ENCODE data around the gene AATK.
"Not testable (repeated sequence)": the region's sequence is repeated elsewhere in the genome, so short reads cannot be mapped to it uniquely, and the experiment has no call there.

Gene AATK

DNA sequence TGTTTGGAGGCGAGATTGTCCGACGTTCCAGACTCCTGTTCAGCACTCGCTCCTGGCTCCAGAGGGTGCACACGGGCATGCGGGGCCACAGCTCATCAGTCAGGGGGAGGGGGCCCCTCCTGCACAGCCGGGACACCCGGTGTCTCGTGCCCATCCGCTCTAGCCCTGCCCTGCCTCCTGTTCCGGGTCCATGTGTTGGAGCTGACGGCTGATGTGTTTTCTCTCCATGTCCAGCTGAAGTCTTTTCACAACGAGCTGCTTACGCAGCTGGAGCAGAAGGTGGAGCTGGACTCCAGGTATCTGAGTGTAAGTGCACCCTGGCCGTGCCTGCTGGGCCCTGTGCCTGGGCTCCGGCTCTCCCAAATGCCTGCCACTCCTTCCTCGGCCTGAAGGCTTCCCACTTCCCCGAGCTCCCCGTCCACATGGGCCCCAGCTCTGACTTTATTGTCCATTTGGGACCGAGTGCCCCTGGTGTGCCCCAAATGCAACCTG, 80.6 kb downstream of the AATK start:
- no peak for DNase-seq

DNA sequence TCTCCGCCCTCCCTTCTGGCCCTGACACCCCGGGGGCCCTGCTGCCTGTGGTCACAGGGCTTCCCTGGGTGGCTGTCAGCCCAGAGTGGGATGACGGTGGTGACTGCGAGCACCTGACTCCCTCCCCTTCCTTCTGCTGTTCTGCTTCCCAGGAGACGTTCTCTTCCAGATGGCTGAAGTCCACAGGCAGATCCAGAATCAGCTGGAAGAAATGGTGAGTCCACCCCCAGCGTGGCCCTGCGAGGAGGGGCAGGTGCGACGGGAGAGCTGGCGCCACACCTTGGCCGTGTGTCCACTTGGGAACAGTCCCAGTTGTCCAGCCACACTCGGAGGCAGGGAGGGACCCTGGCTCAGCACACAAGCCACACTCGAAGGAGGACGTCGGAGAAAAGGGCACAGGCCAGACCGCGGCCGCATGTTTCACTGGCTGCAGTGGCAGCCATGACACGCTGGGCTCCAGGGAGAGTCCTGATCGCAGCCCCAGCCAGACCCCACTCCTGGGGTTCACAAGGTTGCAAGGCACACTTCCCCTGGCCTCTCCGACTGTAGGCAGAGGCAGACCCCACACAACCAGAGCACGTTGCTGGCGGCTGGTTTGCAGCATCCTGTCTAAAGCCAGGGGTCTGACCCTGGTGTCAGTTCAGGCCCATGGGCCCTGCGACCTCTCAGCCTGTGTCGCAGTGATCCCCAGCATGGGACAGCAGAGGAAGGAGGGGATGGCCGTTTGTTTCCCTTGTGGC, 81.2 kb downstream of the AATK start:
- DNase-seq: no peak

DNA sequence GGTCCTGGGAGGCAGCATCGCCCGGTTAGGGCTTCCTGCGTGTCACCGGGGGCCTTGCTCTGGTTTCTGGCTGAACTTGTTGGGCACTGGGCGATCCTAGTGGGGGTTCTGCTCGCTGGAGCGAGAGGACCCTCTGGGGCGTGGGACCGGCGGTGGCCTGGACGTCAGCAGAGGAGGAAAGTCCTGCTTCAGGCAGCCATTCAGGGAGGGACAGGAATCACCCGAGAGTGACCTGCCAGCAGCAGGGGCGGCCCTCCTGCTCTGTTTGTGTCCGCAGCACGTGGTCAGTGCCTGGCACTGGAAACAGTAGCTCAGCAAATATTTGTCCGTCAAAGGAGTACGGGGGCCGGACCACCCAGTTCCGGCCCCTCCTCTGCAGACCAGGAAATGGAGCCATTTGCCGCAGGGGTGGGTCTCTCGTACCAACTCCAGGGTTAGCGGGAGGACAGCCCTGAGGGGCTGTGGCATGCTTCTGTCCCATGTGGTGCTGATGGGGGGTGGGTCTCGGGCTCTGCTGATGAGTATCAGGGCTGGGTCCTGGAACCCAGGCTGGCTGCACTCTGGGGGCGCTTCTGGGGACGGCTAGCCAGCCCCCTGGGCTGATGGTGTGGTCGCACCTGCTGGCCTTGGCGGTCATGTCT, 82.8 kb downstream of the AATK start:
- DNase-seq: no peak

DNA sequence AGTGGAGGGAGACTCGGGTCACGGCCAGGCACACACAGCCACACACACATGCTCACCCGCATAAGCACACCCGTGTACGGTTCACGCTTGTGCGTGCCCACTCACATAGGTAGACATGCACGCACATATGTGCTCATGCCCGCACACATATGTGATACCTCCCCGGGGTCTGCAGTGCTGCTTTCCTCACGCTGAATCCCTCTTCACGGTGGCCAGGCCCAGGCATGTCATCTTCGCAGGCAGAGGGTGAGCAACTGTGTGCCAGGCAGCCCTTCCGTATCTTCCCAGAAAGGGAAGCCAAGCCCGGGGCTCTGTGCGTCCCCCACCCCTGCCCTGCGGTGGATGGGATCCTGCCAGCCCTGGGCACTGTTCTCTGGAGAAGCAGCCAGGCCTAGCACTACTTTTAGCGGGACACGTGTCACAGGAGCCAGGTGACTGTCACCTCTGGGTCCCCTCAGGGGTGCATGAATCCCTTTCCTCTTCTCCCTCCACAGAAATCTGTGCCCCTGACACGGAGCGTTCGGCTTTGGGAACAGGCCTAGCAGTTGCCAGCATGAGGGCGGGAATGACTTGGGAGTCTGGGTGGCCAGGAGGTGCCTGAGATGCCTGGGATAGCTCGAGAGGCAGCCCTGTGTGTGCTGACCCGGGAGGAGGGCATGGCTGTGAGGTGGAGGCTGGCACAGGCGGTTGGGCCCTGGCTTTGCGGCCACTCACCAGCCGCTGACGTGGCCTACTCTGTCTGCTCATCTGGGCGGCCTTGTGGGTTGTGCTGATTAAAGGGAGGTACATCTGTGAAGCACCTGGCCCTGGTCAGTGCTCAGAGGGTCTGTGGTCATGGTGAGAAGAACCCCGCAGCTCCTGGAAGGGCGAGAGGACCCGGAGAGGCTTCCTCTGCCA, 83.6 kb downstream of the AATK start:
- DNase-seq: no peak

DNA sequence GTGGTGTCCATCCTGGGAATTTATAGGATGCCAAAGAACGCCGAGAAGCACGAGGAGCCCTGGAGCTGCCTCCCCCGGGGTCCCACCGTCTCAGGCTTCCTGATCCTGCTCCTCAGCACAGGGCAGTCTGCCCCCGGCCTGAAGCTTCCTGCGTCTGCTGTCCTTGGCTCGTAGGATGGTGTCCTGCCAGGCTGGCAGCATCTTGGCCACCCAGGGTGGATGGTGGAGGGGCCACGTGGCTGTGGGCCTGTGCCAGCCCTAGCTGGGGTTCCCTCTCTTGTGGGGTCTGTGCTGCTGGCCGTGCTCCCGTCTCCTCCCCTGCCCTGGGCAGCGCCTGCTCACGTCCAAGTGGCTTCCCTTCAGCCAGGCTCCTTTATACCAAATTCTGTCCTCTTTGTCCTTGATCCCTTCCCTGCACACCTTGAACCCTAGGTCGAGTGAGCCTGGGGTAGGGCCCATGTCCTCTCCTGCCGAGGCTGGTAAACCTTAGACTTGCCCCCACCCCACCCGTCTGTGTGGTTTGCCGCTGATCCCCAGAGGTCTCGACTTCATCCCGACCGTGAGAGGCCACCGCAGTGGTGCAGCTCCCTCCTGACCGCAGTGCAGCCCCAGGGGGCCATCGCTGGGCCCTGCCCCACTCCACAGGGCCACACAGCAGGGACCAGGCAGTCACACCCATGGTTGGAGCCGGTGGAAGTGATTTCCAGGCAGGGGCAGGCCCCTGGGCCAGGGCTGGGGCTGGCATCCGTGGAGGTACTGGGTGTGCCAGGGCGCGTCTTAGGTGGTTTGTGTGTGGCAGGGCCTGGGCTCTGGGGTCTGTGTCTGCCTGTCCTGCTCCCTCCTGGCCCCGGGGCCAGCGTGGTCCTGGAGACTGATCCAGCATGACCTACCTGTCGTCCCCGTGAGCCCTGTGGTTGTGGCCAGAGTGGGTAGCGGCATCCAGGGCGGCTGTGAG, 84.5 kb downstream of the AATK start:
- no peak for DNase-seq

DNA sequence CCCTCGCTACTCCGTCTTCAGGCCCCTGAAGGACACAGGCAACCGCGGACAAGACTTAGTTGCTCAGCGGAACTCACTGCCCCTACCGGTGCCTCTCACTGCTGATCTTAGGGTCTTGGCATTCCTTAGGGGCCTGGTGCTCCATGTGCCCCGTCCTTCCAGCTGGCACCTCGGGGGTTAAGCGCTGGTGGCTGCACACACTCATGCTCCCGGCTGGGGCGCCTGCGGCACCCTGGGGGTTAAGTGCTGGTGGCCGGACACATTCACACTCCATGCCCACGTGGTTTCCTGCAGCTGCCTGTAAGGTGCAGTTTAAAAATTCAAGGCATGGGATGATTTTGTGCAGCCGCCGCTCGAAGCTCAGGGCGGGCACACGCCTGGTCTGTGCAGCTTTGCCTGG, 86.0 kb downstream of the AATK start:
- no peak for DNase-seq

DNA sequence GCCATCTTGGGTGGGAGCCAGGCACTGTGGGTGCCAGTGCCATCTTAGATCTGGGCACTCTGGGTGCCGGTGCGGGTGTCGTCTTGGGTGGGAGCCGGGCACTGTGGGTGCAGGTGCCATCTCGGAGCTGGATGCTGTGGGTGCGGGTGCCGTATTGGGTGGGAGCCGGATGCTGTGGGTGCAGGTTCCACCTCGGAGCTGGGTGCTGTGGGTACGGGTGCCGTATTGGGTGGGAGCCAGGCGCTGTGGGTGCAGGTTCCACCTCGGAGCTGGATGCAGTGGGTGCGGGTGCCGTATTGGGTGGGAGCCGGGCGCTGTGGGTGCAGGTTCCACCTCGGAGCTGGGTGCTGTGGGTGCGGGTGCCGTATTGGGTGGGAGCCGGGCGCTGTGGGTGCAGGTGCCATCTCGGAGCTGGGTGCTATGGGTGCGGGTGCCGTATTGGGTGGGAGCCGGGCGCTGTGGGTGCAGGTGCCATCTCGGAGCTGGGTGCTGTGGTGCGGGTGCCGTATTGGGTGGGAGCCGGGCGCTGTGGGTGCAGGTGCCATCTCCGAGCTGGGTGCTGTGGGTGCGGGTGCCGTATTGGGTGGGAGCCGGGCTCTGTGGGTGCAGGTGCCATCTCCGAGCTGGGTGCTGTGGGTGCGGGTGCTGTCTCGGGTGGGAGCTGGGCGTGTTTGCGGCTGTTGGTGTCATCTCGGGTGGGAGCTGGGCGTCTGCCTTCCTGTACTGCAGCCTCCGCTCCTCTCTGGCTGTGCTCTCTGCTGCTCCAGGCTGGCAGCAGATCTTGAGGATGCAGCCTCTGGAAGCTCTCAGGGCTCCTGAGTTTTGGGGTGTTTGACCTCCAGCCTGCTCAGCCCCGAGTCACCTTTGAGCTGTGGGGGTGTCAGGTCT, 87.8 kb downstream of the AATK start:
- DNase-seq: not testable (repeated sequence)

DNA sequence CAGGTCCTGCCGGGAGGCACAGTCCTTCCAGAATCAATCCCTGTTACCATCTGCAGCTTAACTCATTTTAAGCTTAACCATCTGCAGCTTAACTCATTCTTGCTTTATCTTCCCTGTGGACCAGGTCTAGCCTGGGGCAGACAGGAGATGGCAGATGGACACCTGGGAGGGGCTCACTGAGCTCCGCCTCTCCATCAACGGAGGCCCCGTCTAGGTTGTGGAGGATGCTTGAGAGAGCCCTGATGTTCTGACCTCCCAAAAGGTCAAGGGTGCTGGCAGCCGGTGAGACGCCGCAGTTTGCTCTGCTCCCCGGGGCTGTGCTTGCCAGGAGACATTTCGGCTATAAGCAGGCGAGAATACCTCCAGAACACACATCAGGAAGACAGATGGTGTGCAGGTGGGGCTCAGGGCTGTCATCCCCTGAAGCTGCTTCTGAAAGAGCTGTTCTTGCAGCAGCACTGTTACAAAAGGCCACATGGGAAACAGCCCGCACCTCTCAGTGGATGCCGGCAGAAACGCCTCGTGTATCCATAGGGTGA, 89.8 kb downstream of the AATK start:
- no peak for DNase-seq

DNA sequence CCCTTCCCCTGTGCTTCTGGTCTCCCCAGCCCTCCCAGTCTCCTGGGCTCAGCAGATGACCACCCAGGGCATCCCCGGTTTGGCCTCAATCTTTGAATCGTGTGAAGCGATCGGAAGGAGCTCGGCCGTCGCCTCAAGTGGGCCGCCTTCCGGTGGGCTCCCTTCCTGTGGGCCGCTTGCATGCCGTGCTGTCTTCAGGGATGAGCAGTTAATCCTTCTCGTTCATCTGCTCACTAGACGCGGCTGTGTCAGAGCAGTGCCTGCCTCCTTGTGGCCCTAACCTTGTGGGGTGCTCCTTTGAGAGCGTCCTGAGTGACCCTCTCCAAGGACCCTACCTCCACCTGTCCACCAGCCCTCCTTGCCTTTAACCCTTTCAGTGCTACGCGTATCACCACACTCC, 90.7 kb downstream of the AATK start:
- no peak for DNase-seq

DNA sequence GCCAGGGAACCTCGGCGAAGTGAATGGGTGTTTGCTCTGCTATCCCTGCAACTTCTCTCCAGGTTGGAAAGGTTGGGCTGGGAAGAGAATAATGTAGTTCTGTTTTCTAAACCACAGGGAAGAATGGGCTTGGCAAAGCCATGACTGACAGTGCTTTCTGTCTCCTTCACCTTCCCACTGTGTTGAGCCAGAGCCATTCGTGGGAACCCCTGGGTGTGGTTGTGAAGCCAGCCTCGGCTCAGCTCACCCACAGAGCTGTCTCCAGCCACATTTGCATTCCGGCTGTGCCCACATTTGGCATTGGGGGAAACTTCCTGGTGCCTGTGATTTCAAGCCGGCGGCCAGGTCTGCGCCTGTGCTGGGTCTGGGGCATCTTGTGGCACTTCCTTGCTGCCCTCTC, 91.1 kb downstream of the AATK start:
- no peak for DNase-seq

DNA sequence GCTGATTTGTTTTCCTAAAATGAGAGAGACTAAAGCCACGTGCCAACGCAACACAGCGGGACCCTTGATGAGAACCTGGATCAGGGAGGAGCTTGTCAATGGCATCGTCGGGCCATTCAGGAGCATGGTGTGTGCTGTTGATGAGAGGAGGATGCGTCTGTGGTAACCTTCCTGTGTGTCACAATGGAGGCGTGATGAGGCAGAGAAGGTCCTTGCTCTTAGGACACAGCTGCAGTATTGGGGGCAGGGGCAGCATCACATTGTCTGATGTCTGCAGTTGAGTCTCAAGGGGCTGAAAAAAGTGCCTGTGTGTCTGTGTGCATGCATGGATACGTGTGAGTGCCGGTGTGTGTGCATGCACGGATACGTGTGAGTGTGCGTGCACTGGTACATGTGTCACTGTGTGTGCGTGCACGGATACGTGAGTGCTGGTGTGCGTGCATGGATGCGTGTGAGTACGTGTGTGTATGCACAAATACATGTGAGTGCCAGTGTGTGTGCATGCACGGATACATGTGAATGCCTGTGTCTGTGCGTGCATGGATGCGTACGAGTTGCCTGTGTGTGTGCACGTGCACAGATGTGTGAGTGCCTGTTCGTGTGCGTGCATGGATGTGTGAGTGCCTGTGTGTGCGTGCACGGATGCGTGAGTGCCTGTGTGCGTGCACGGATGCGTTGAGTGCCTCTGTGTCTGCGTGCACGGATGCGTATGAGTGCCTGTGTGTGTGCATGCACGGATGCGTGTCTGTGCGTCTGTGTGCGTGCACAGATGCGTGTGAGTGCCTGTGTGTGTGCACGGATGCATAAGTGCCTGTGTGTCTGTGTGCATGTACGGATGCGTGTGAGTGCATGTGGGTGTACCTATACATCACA, 91.8 kb downstream of the AATK start:
- DNase-seq: no peak

DNA sequence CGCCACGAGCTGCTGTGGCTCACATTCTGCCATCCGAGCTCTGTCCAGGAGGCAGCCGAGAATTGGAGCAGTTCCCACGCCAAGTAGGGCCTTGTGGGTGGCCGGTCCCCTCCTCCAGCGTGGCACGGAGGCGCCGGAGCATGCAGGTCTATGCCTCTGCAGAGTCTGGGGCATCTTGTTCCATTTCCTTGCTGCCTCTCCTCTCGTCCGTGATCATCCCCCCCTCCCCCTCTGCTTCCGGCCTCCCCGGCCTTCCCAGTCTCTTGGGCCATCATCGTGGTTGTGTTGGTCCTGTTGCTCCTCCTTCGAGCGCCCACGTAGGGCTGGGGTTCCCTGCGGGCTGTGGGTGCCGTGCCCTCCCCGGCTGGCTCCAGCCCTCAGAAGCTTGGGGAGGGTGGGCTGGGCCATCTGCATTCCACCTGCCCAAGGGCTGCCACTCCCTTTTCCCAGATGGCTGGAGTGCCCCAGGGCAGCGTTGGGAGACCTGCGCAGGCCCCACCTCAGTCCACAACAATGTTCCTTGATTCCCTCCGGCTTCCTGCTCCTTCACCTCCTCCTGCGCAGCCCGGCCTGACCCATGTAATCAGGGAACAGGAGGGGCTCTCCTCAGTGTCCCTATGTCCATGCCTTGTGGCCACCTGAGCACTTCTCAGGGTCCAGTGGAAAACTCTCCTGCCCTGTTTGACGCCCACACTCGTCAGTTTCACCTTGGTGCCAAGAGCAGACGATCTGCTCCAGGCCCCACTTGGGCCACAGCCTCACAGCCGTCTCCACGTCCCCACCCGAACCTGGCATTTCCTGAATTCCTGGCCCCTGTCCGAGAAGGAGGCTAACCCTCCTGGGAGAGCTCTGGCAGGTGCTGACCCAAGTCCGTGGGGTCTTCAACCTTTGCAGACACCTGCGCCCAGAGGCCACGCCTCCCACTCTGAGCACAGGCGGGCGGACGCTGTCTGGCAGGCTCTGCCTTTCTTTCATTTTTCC, 94.0 kb downstream of the AATK start:
- DNase-seq: no peak

DNA sequence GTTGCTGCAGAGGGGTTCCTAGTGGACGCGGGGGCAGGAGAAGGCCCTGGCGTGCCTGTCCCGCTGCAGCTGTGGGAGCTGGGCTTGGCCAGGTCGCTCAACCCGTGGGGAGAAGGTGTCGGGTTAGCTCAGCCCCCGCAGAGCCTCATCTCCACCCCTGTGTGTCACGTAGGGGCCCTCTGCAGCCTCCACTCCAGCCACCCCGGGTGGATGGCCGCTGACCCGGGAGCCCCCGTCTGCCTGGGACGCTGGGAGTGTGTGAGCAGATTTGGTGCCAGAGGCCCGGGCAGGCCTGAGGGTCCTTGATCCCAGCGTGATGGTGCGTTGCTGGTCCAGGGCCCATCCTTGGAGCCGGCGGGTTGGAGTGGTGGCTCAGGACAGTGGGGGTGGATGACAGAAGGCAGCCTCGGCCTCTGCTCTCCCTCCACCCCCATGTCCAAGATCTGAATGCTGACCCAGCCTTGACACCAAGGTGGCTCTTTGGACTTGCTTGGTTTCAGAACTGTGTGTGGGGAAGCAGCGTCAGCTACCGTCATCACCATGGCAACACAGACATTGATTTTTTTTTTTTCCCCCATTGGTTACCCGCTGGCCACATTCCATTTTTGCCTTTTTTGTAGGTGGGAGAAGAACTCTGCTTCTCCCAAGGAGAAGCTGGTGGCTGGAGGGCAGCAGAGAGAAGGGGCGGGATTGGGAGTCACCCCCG, 95.3 kb downstream of the AATK start:
- DNase-seq: no peak

DNA sequence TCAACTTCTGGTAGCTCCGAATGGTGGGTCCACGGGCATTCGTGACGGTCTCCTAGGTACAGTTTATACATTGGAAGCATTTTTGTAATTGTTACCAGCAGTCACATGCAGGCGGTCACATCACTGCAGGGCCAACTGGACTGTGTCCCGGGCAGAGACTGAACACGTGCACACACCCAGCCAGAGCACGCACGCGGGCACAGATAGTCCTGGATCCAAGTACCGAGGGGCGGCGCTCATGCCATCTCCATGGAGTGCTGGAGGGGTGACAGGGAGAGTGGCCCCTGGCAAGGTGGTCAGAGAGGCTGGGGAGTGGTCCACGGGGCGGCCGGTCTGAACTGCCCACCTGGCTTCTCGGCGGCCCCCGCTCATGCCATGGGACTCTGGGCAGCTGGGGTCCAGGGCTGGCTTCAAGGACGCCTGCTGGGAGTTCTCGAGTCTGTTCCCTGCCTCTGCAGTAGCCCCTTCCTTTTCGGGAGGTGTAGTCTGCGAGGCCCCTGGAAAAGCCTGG, 96.8 kb downstream of the AATK start:
- no peak for DNase-seq

DNA sequence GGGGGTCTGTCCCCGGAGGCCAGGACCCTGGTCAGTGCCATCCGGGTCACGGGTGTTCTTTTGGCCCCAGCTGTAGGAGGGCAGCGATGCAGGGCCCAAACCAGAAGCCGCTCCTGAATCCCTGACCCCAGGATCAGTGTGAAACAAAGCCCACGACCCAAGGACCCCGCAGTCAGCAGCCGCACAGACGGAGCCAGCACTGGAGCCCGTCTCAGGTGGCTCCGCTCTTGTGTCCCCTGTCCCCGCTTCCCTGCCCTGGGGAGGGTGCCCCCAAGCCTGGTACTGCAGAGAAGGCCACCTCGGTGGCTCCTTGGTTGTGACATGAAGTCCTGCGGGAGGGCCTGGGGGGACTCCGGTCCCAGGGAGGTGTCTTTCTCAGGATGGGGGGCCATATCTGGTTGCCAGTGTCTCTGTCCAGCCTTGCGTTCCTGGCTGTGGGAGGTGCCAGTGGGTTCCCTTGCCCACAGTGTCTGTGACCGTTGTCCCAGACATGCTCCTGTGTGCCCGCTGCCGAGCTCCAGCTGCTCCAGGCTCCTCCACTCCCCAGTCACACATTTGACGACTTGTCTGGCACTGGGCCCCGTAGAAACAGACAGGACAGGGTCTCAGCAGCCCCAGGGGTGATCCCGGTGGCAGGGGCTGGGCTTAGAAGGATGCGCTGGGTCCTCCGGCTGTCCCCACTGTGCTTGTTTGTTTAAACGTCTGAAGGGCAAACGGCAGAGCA, 97.4 kb downstream of the AATK start:
- DNase-seq: no peak

DNA sequence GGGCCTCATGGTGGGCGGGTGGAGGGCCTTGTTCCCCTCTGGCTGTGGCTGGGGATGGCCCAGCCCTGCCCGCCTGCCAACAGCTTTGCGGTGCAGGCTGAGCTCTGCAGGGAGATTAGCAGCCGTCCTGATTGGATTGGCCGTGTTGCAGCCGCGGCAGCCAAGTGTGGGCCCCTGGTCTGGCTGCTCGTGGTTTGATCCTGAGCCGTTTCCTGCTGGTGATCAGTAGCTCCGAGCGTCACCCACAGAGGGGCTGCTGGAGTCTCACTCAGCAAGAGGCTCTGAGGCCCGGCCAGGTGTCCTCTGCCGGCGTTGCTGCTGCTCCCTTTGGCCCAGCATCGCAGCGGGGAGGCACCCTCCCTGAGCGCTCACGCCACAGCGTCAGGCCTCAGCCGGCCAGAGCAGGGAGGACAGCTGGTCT, 98.6 kb downstream of the AATK start:
- DNase-seq: no peak

Data from SHP77 (cell line).